OCI-LY3 (cell line): Measurements from ENCODE around the gene KCNIP4.
"Not testable (repeated sequence)": the region's sequence is repeated elsewhere in the genome, so short reads cannot be mapped to it uniquely, and the experiment has no call there.

ENCODE experiments used
- H2AFZ ChIP-seq: fragments of 200-600, 300-600 bp; shearing (Covaris generic); 2 replicates; pipeline ENCODE4 v1.6.0; 2014; ENCODE audit warnings: antibody characterized with exemption, low read depth, low read length
- H3K27ac ChIP-seq: fragments of 200-600, 300-600 bp; sonication (generic); 2 replicates; pipeline ENCODE4 v1.5.1; 2014; ENCODE audit warnings: mild to moderate bottlenecking, low read length, moderate library complexity, mixed read lengths
- H3K27me3 ChIP-seq: fragments of 200-600, 300-600 bp; sonication (generic); 2 replicates; pipeline ENCODE4 v1.6.1; 2014; ENCODE audit warnings: low read depth, low read length, mixed read lengths
- H3K36me3 ChIP-seq: fragments of 200-600, 300-600 bp; sonication (generic); replicated peaks from 2 replicates; pipeline ENCODE3; 2014; ENCODE audit warnings: low read depth, low read length, mixed read lengths
- H3K4me1 ChIP-seq: fragments of 300-600, 200-600 bp; sonication (generic); 2 replicates; pipeline ENCODE4 v1.6.1; 2014; ENCODE audit warnings: low read length, mixed read lengths
- H3K4me2 ChIP-seq: fragments of 200-600, 300-600 bp; sonication (generic); 2 replicates; pipeline ENCODE4 v1.6.1; 2014; ENCODE audit warnings: low read length, mixed read lengths
- H3K4me3 ChIP-seq: fragments of 300-600, 200-600 bp; sonication (generic); 2 replicates; pipeline ENCODE4 v1.5.1; 2014; ENCODE audit warnings: antibody characterized with exemption, mild to moderate bottlenecking, low read length, moderate library complexity
- H3K79me2 ChIP-seq: fragments of 300-600, 200-600 bp; shearing (Covaris generic); 2 replicates; pipeline ENCODE4 v1.6.1; 2014; ENCODE audit warnings: mild to moderate bottlenecking, low read length, mixed read lengths
- H3K9ac ChIP-seq: fragments of 300-600, 200-600 bp; shearing (Covaris generic); 2 replicates; pipeline ENCODE4 v1.6.0; 2014; ENCODE audit warnings: mild to moderate bottlenecking, low read length, moderate library complexity
- H3K9me3 ChIP-seq: fragments of 200-600, 300-600 bp; shearing (Covaris generic); 2 replicates; pipeline ENCODE4 v1.6.1; 2014; ENCODE audit warnings: low read length, mixed read lengths; ENCODE audit not compliant: insufficient read depth
- H4K20me1 ChIP-seq: fragments of 200-600, 300-600 bp; sonication (generic); 2 replicates; pipeline ENCODE4 v1.6.1; 2016; ENCODE audit warnings: low read length, mixed read lengths; ENCODE audit not compliant: insufficient read depth
- CTCF ChIP-seq: fragments of 200-600, 300-600 bp; sonication (generic); IDR thresholded peaks from 2 replicates; pipeline ENCODE4 v1.5.1; 2014; ENCODE audit warnings: antibody characterized with exemption, low read length, low read depth
- EZH2phosphoT487 ChIP-seq: fragments of 200-600 bp; shearing (Covaris generic); IDR thresholded peaks from 2 replicates; pipeline ENCODE4 v1.6.1; 2018; ENCODE audit warnings: antibody characterized with exemption, mixed run types, low read depth

Gene KCNIP4

GRCh38 chr4:21367567-21367966 is 581.0 kb downstream of the KCNIP4 start:
- H3K27me3 ChIP-seq: no peaks in the 10 kb centered on the region
- no peak overlapping the region for H3K4me3 ChIP-seq
- no peaks in the 10 kb centered on the region for H3K36me3 ChIP-seq
- no peaks in the 10 kb centered on the region for H4K20me1 ChIP-seq
- H3K4me1 ChIP-seq: no peaks in the 10 kb centered on the region
- no peaks in the 10 kb centered on the region for H3K79me2 ChIP-seq
- H2AFZ ChIP-seq: no peak overlapping the region
- no peak overlapping the region for H3K4me2 ChIP-seq
- no peaks in the 10 kb centered on the region for H3K9me3 ChIP-seq
- H3K27ac ChIP-seq: no peak overlapping the region
- no peak overlapping the region for H3K9ac ChIP-seq
- TF ChIP-seq CTCF (no peak), EZH2phosphoT487 (no peak)

GRCh38 chr4:21366840-21367239 is 581.7 kb downstream of the KCNIP4 start:
- Histone ChIP-seq H2AFZ (no peak overlapping the region), H3K79me2 (no peaks in the 10 kb centered on the region)

GRCh38 chr4:21366312-21366711 is 582.3 kb downstream of the KCNIP4 start:
- H3K9ac ChIP-seq: no peak overlapping the region
- H3K36me3 ChIP-seq: no peaks in the 10 kb centered on the region

More at GRCh38 chr4:21366840-21367239, 581.7 kb downstream of the KCNIP4 start:
- Histone ChIP-seq H3K4me3 (no peak overlapping the region), H3K4me2 (no peak overlapping the region), H3K27me3 (no peaks in the 10 kb centered on the region), H3K36me3 (no peaks in the 10 kb centered on the region), H3K27ac (no peak overlapping the region), H3K4me1 (no peaks in the 10 kb centered on the region), H4K20me1 (no peaks in the 10 kb centered on the region), H3K9ac (no peak overlapping the region), H3K9me3 (no peaks in the 10 kb centered on the region)
- no peak for TF ChIP-seq EZH2phosphoT487
- TF ChIP-seq CTCF: no peak

GRCh38 chr4:21363701-21364100 is 584.9 kb downstream of the KCNIP4 start:
- Histone ChIP-seq H3K79me2 (no peaks in the 10 kb centered on the region), H3K27ac (no peak overlapping the region), H3K4me2 (no peak overlapping the region), H3K27me3 (no peaks in the 10 kb centered on the region), H3K4me3 (no peak overlapping the region), H3K9me3 (no peaks in the 10 kb centered on the region), H4K20me1 (no peaks in the 10 kb centered on the region), H2AFZ (no peak overlapping the region), H3K36me3 (no peaks in the 10 kb centered on the region), H3K9ac (no peak overlapping the region), H3K4me1 (no peaks in the 10 kb centered on the region)
- TF ChIP-seq EZH2phosphoT487: no peak
- no peak for TF ChIP-seq CTCF

More at GRCh38 chr4:21366312-21366711, 582.3 kb downstream of the KCNIP4 start:
- H3K4me3 ChIP-seq: no peak overlapping the region
- no peaks in the 10 kb centered on the region for H3K79me2 ChIP-seq
- H3K4me2 ChIP-seq: no peak overlapping the region
- no peaks in the 10 kb centered on the region for H3K27me3 ChIP-seq
- H3K9me3 ChIP-seq: no peaks in the 10 kb centered on the region
- H4K20me1 ChIP-seq: no peaks in the 10 kb centered on the region
- no peak overlapping the region for H2AFZ ChIP-seq
- TF ChIP-seq CTCF (no peak), EZH2phosphoT487 (no peak)
- H3K27ac ChIP-seq: no peak overlapping the region
- H3K4me1 ChIP-seq: no peaks in the 10 kb centered on the region

GRCh38 chr4:21352354-21352753 is 596.2 kb downstream of the KCNIP4 start:
- not testable (repeated sequence) for H4K20me1 ChIP-seq, H3K9ac ChIP-seq, H3K9me3 ChIP-seq

More at GRCh38 chr4:21352354-21352753, 596.2 kb downstream of the KCNIP4 start:
- H2AFZ ChIP-seq, H3K27me3 ChIP-seq, H3K4me1 ChIP-seq, H3K79me2 ChIP-seq, H3K4me2 ChIP-seq, H3K27ac ChIP-seq, H3K36me3 ChIP-seq, H3K4me3 ChIP-seq: not testable (repeated sequence)
